H1 (cell line): Measurements from ENCODE around the gene DOCK3. TPM values are rescaled to one million over a fixed set of nuclear protein-coding genes. Genes with fewer than 3 reads are reported as not detected.

Experiments used
- CTCF ChIA-PET: fragments of 300-600 bp; sonication (Branson Sonifier 250); formaldehyde crosslinking; loops from one replicate; lab custom pipeline; 2021; ENCODE audit not compliant: partially characterized antibody; lab: Charles Lee
- POLR2A ChIA-PET: fragments of 300-600 bp; sonication (Branson Sonifier 250); formaldehyde crosslinking; loops from one replicate; lab custom pipeline; 2021; ENCODE audit warnings: inconsistent platforms; ENCODE audit not compliant: partially characterized antibody; lab: Charles Lee
- DNase-seq, 2 experiments: peaks; one replicate each; pipeline versions ENCODE4 v3.0.0 to v3.0.0-alpha.2; 2010 to 2022; ENCODE audit warnings: low spot score in 2 of 2, low read depth in 1 of 2, mixed read lengths in 1 of 2
- FAIRE-seq: peaks from 2 replicates; lab custom pipeline; 2011; peaks lifted over from hg19 to GRCh38; lab: Jason Lieb, UNC
- H2AFZ ChIP-seq: 2 replicates; pipeline ENCODE4 v1.8.1; 2012; ENCODE audit warnings: low read length, inconsistent platforms
- H2AK5ac ChIP-seq: 2 replicates; pipeline ENCODE4 v1.6.1; 2013; ENCODE audit warnings: low read depth, low read length
- H2BK120ac ChIP-seq: replicated peaks from 2 replicates; pipeline ENCODE3; 2013; ENCODE audit warnings: low read depth, low read length, inconsistent platforms
- H2BK12ac ChIP-seq: 2 replicates; pipeline ENCODE4 v1.6.1; 2013; ENCODE audit warnings: low read depth, low read length
- H2BK15ac ChIP-seq: 2 replicates; pipeline ENCODE4 v1.6.1; 2013; ENCODE audit warnings: low read length
- H2BK20ac ChIP-seq: 2 replicates; pipeline ENCODE4 v1.6.1; 2013; ENCODE audit warnings: low read length
- H2BK5ac ChIP-seq: 2 replicates; pipeline ENCODE4 v1.6.1; 2013; ENCODE audit warnings: low read depth, low read length
- H3K14ac ChIP-seq: 2 replicates; pipeline ENCODE4 v1.6.1; 2013; ENCODE audit warnings: inconsistent platforms; ENCODE audit not compliant: insufficient read length
- H3K18ac ChIP-seq: 2 replicates; pipeline ENCODE4 v1.6.1; 2013; ENCODE audit warnings: low read length; ENCODE audit errors: extremely low read depth
- H3K23ac ChIP-seq: 2 replicates; pipeline ENCODE4 v1.6.1; 2013; ENCODE audit warnings: inconsistent platforms; ENCODE audit not compliant: insufficient read length
- H3K23me2 ChIP-seq: 2 replicates; pipeline ENCODE4 v1.6.1; 2013; ENCODE audit warnings: low read depth, low read length
- H3K27ac ChIP-seq: 2 replicates; pipeline ENCODE4 v1.6.1; 2011; ENCODE audit warnings: low read depth, low read length, inconsistent platforms
- H3K27me3 ChIP-seq, 4 experiments: replicated peaks in 1 of 4; 1 replicate in 1 of 4; 2 replicates in 3 of 4; pipeline versions ENCODE4 v1.6.1 to v1.8.1; 2011 to 2013; ENCODE audit warnings: low read length in 3 of 4, mild to moderate bottlenecking in 3 of 4, inconsistent platforms in 2 of 4, mixed read lengths in 2 of 4, moderate library complexity in 1 of 4; ENCODE audit not compliant: control insufficient read depth in 3 of 4, insufficient read depth in 3 of 4; ENCODE audit errors: extremely low read depth in 1 of 4
- H3K36me3 ChIP-seq, 4 experiments: 2 replicates each; pipeline versions ENCODE4 v1.6.1 to v1.8.1; 2011 to 2013; ENCODE audit warnings: mild to moderate bottlenecking in 4 of 4, low read length in 3 of 4, moderate library complexity in 2 of 4, control low read depth in 1 of 4, inconsistent platforms in 1 of 4; ENCODE audit not compliant: insufficient read depth in 4 of 4, control insufficient read depth in 2 of 4
- H3K4ac ChIP-seq: replicated peaks from 2 replicates; pipeline ENCODE3; 2013; ENCODE audit warnings: low read length, low read depth, mixed read lengths, inconsistent platforms; ENCODE audit not compliant: insufficient read length
- H3K4me1 ChIP-seq, 4 experiments: replicated peaks in 1 of 4; 1 replicate in 1 of 4; 2 replicates in 3 of 4; pipeline versions ENCODE4 v1.6.1 to v1.8.1; 2011 to 2013; ENCODE audit warnings: low read length in 3 of 4, inconsistent platforms in 2 of 4, mixed read lengths in 1 of 4; ENCODE audit not compliant: insufficient read depth in 4 of 4, control insufficient read depth in 3 of 4
- H3K4me2 ChIP-seq, 2 experiments: 2 replicates each; pipeline versions ENCODE4 v1.6.1 to v1.8.1; 2011 to 2013; ENCODE audit warnings: low read depth in 2 of 2, low read length in 2 of 2, control low read depth in 1 of 2, inconsistent platforms in 1 of 2, mild to moderate bottlenecking in 1 of 2; ENCODE audit not compliant: insufficient read depth in 1 of 2
- H3K4me3 ChIP-seq, 4 experiments: fragments of 200-600, 300-600 bp in 1 of 4; sonication (generic), shearing (Covaris generic), sonication (Bioruptor Twin) in 1 of 4; 2 replicates each; pipeline versions ENCODE4 v1.5.1 to v1.8.1; 2011 to 2016; ENCODE audit warnings: low read length in 4 of 4, low read depth in 3 of 4, control low read depth in 2 of 4, inconsistent platforms in 2 of 4, mild to moderate bottlenecking in 2 of 4, mixed read lengths in 1 of 4, moderate library complexity in 1 of 4; ENCODE audit not compliant: insufficient read depth in 2 of 4; ENCODE audit errors: extremely low read depth in 1 of 4
- H3K56ac ChIP-seq: replicated peaks from 2 replicates; pipeline ENCODE3; 2013; ENCODE audit warnings: low read depth, mild to moderate bottlenecking, mixed read lengths, low read length, inconsistent platforms; ENCODE audit not compliant: insufficient read length
- H3K79me1 ChIP-seq: 2 replicates; pipeline ENCODE4 v1.6.1; 2013; ENCODE audit warnings: low read depth, low read length, control low read depth
- H3K79me2 ChIP-seq, 2 experiments: 2 replicates each; pipeline versions ENCODE4 v1.6.1 to v1.8.1; 2012 to 2013; ENCODE audit warnings: low read length in 2 of 2, mild to moderate bottlenecking in 2 of 2, inconsistent platforms in 1 of 2; ENCODE audit not compliant: insufficient read depth in 2 of 2, control insufficient read depth in 1 of 2
- H3K9ac ChIP-seq, 4 experiments: replicated peaks in 1 of 4; 1 replicate in 1 of 4; 2 replicates in 3 of 4; pipeline versions ENCODE4 v1.6.1 to v1.8.1; 2011 to 2013; ENCODE audit warnings: low read depth in 3 of 4, low read length in 3 of 4, control low read depth in 2 of 4, mild to moderate bottlenecking in 2 of 4, moderate library complexity in 2 of 4, inconsistent platforms in 1 of 4; ENCODE audit errors: extremely low read depth in 1 of 4
- H3K9me3 ChIP-seq, 2 experiments: 2 replicates each; pipeline versions ENCODE4 v1.6.1 to v1.8.1; 2012 to 2013; ENCODE audit warnings: mild to moderate bottlenecking in 2 of 2, moderate library complexity in 2 of 2, control low read depth in 1 of 2, inconsistent platforms in 1 of 2, low read depth in 1 of 2, low read length in 1 of 2, mixed read lengths in 1 of 2; ENCODE audit not compliant: insufficient read depth in 2 of 2
- H4K20me1 ChIP-seq, 2 experiments: replicated peaks in 1 of 2; 2 replicates each; pipeline versions ENCODE3 to v1.8.1; 2011 to 2013; ENCODE audit warnings: inconsistent platforms in 2 of 2, low read length in 2 of 2, mild to moderate bottlenecking in 1 of 2; ENCODE audit not compliant: insufficient read depth in 2 of 2, control insufficient read depth in 1 of 2
- H4K5ac ChIP-seq: 2 replicates; pipeline ENCODE4 v1.6.1; 2013; ENCODE audit warnings: low read length, low read depth, mixed read lengths, inconsistent platforms; ENCODE audit not compliant: insufficient read length
- H4K8ac ChIP-seq: 2 replicates; pipeline ENCODE4 v1.8.0; 2013; ENCODE audit warnings: mild to moderate bottlenecking, moderate library complexity, low read length, inconsistent platforms; ENCODE audit not compliant: insufficient read depth; ENCODE audit errors: extremely low read depth
- H4K91ac ChIP-seq: replicated peaks from 2 replicates; pipeline ENCODE3; 2013; ENCODE audit warnings: low read length, mixed read lengths, inconsistent platforms; ENCODE audit not compliant: insufficient read length
- ASH2L ChIP-seq: fragments of 200-600, 300-600 bp; sonication (generic); IDR thresholded peaks from one replicate; pipeline ENCODE4 v1.7.1; 2017; ENCODE audit warnings: low read length
- BACH1 ChIP-seq: IDR thresholded peaks from 2 replicates; pipeline ENCODE4 v1.6.1; 2012; ENCODE audit warnings: low read length, improper control_type of control experiment
- CBX8 ChIP-seq: fragments of 300-800, 300-1000 bp; sonication (generic); IDR thresholded peaks from 2 replicates; pipeline ENCODE4 v1.7.1; 2016; ENCODE audit warnings: low read depth, low read length, borderline replicate concordance
- HDAC2 ChIP-seq, 2 experiments: fragments of 300-600 bp in 1 of 2; sonication (generic) in 1 of 2; IDR thresholded peaks; 2 replicates each; pipeline ENCODE4 v1.6.1; 2011 to 2012; ENCODE audit warnings: low read depth in 2 of 2, low read length in 2 of 2, mild to moderate bottlenecking in 2 of 2, moderate library complexity in 2 of 2, borderline replicate concordance in 1 of 2, inconsistent platforms in 1 of 2
- JUND ChIP-seq: IDR thresholded peaks from 2 replicates; pipeline ENCODE4 v1.6.1; 2011; ENCODE audit warnings: mild to moderate bottlenecking, improper control_type of control experiment, low read length
- MAFK ChIP-seq: IDR thresholded peaks from 2 replicates; pipeline ENCODE4 v1.6.1; 2012; ENCODE audit warnings: low read depth, mild to moderate bottlenecking, improper control_type of control experiment, low read length
- NANOG ChIP-seq: IDR thresholded peaks from 2 replicates; pipeline ENCODE4 v1.6.1; 2011; ENCODE audit warnings: low read length, low read depth, mild to moderate bottlenecking, inconsistent platforms; ENCODE audit not compliant: insufficient read depth, poor library complexity, severe bottlenecking
- PHF8 ChIP-seq: fragments of 200-600 bp; sonication (generic); conservative IDR thresholded peaks from 2 replicates; pipeline ENCODE4 v1.7.1; 2012; ENCODE audit warnings: low read depth, mild to moderate bottlenecking, inconsistent platforms, low read length, moderate library complexity
- POLR2AphosphoS5 ChIP-seq: IDR thresholded peaks from 2 replicates; pipeline ENCODE4 v1.6.1; 2011; ENCODE audit warnings: low read depth, low read length
- RBBP5 ChIP-seq: IDR thresholded peaks from 2 replicates; pipeline ENCODE4 v1.7.1; 2012; ENCODE audit warnings: low read depth, mild to moderate bottlenecking, inconsistent platforms, low read length, moderate library complexity, borderline replicate concordance
- RNF2 ChIP-seq: fragments of 200-900, 300-1000 bp; sonication (generic); IDR thresholded peaks from 2 replicates; pipeline ENCODE4 v1.7.1; 2016; ENCODE audit warnings: borderline replicate concordance, low read depth, mild to moderate bottlenecking, antibody characterized with exemption, low read length; ENCODE audit not compliant: poor library complexity, severe bottlenecking; ENCODE audit errors: missing control alignments
- RXRA ChIP-seq: IDR thresholded peaks from 2 replicates; pipeline ENCODE4 v1.6.1; 2011; ENCODE audit warnings: low read depth, mild to moderate bottlenecking, low read length, moderate library complexity; ENCODE audit not compliant: insufficient read depth
- SP2 ChIP-seq: IDR thresholded peaks from 2 replicates; pipeline ENCODE4 v1.6.1; 2012; ENCODE audit warnings: mild to moderate bottlenecking, low read length, inconsistent platforms
- SP4 ChIP-seq: IDR thresholded peaks from 2 replicates; pipeline ENCODE4 v1.6.1; 2012; ENCODE audit warnings: low read length, inconsistent platforms
- TCF12 ChIP-seq: IDR thresholded peaks from 2 replicates; pipeline ENCODE4 v1.6.1; 2011; ENCODE audit warnings: low read depth, mild to moderate bottlenecking, low read length
- WGBS, 2 experiments: shearing (Covaris generic) in 1 of 2; methylation state at CpG; one replicate each; pipeline versions ENCODE4 v1.1.6 to v1.1.7; 2013 to 2015; ENCODE audit warnings: low lambda C conversion rate in 2 of 2, mixed read lengths in 2 of 2, inconsistent platforms in 1 of 2, low coverage in 1 of 2, missing lambda C conversion rate in 1 of 2; ENCODE audit not compliant: insufficient replicate concordance in 2 of 2, insufficient coverage in 1 of 2, insufficient read length in 1 of 2; ENCODE audit errors: extremely low coverage in 1 of 2, missing lambda C conversion rate in 1 of 2; 5-methylcytosine and 5-hydroxymethylcytosine counted together
- polyA plus RNA-seq, 7 experiments: library from polyadenylated mRNA; depleted of rRNA in 3 of 7; stranded (reverse) in 5 of 7; unstranded in 2 of 7; fragments of >200 nt in 5 of 7; fragments of 200-250 nt in 2 of 7; gene quantifications; 1 replicate in 5 of 7; 2 replicates in 1 of 7; 4 replicates in 1 of 7; pipeline versions ENCODE4 v1.2.1 to v1.2.3, GENCODE V29; 2011 to 2013; ENCODE audit warnings: missing spikeins in 2 of 7, mixed read lengths in 2 of 7
- total RNA-seq: library from RNA; stranded (reverse); fragmentation: NEBNext Ultra II Directional; extraction: Animal tissue kit (Norgen Biotek cat#: 25700); gene quantifications from 2 replicates; pipeline ENCODE4 v1.2.1, GENCODE V29; 2021

Gene DOCK3
- total and polyA plus RNA-seq, 2 of the 8 experiments (the other 6 are each of a cell fraction or from before 2014, with no cell fraction given): 2.7 to 5.0 TPM

- ChIA-PET CTCF (interaction anchor here (0.6 to 2.5 kb wide), 3 partner anchors 10 to 720 kb away, joined by 3 to 6 read pairs (median 4); no protein-coding TSS in a partner anchor), POLR2A (no interaction called here)
- Histone ChIP-seq H3K23me2 (no peaks in the 10 kb centered on the region), H3K14ac (no peak overlapping the region), H4K20me1 (no peaks in the 10 kb centered on the region), H3K36me3 (0 out of 8 replicates have a peak, but pooled peaks cover 0 to 4% (median 0%) of the 10 kb centered on the region in 4 experiments), H3K23ac (no peak overlapping the region), H4K91ac (no peak overlapping the region), H3K79me2 (no peaks in the 10 kb centered on the region), H4K8ac (no peak overlapping the region), H3K56ac (no peak overlapping the region), H3K79me1 (no peaks in the 10 kb centered on the region), H3K27ac (no peak overlapping the region), H3K4me2 (no peak overlapping the region), H3K4me3 (no peak overlapping the region), H3K9me3 (peaks cover 0 to 2% of the 10 kb centered on the region in 2 experiments; a peak in 1 of 4 replicates), H3K4ac (no peak overlapping the region), H2BK5ac (no peak overlapping the region), H2AFZ (no peak overlapping the region), H3K27me3 (no peaks in the 10 kb centered on the region), H2BK15ac (no peak overlapping the region), H2BK12ac (no peak overlapping the region), H2BK120ac (no peak overlapping the region), H2AK5ac (no peak overlapping the region), H3K18ac (no peak overlapping the region), H4K5ac (no peak overlapping the region), H2BK20ac (no peak overlapping the region), H3K4me1 (no peaks in the 10 kb centered on the region; a peak in 1 of 7 replicates), H3K9ac (no peak overlapping the region)
- 98% methylated on average over 6 of the region's 6 CpGs; no CpG with 5 or more reads in 1 of the 2 experiments for WGBS, 2 experiments
- FAIRE-seq: no peak
- no peak for DNase-seq
- no peak for TF ChIP-seq SP2
- TF ChIP-seq PHF8: no peak
- no peak for TF ChIP-seq BACH1
- TF ChIP-seq JUND: no peak
- TF ChIP-seq CBX8: no peak
- no peak for TF ChIP-seq MAFK
- no peak for TF ChIP-seq HDAC2 (IDR thresholded peaks at IDR 0.05; ENCODE audit: borderline replicate concordance in 1 of 2, low read depth in 2 of 2, low read length in 2 of 2)
- no peak for TF ChIP-seq ASH2L
- no peak for TF ChIP-seq RBBP5
- TF ChIP-seq RXRA: no peak
- TF ChIP-seq SP4: no peak
- no peak for TF ChIP-seq POLR2AphosphoS5
- no peak for TF ChIP-seq RNF2
- TF ChIP-seq TCF12: no peak
- TF ChIP-seq NANOG: no peak
These were observed 658.3 kb downstream of the DOCK3 start for GRCh38 chr3:51333021-51333420.
